Testis (tissue), 2 donors: ENCODE results near the gene INSIG1.

Experiments used
- CTCF ChIP-seq, 3 experiments: fragments of 450-650 bp in 2 of 3; fragments of 200-600 bp in 1 of 3; sonication (generic) in 1 of 3; IDR thresholded peaks; one replicate each; pipeline ENCODE4 v1.5.1; 2016 to 2019; ENCODE audit warnings: antibody characterized with exemption in 3 of 3, mild to moderate bottlenecking in 2 of 3, moderate library complexity in 1 of 3
- POLR2A ChIP-seq: fragments of 450-650 bp; IDR thresholded peaks from one replicate; pipeline ENCODE4 v1.6.1; 2017; ENCODE audit warnings: antibody characterized with exemption, mild to moderate bottlenecking, moderate library complexity

- TF ChIP-seq POLR2A (no peak), CTCF (IDR thresholded peaks at IDR 0.05) (no peak)
Measured at GRCh38 chr7:155258226-155258560, 39.5 kb upstream of the INSIG1 start.
